GM12892 (cell line): Measurements from ENCODE around the gene NINJ2.

ENCODE experiments used
- POLR2A ChIP-seq: IDR thresholded peaks from 2 replicates; pipeline ENCODE4 v1.6.1; 2011; ENCODE audit warnings: low read depth, low read length, control low read depth
- POLR2AphosphoS5 ChIP-seq: IDR thresholded peaks from 2 replicates; pipeline ENCODE4 v1.6.1; 2011; ENCODE audit warnings: low read depth, low read length, control low read depth

DNA sequence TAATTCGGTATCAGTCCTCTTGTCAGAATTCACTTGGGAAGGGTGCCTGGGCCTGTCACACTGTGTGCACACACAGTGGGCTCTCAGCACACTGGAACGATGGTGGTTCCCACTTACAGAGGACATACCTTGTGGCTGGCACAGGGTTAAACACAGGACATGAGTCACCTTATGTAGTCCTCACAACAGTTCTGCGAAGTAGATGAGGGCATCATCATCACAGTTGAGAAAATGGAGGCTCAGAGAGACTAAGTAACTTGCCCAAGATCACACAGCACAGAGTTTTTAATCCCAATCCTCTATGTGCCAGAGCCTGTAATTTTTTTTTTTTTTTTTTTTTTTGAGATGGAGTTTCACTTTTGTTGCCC lies 90.7 kb downstream of the NINJ2 start:
- TF ChIP-seq POLR2A (no peak), POLR2AphosphoS5 (no peak)
